SJSA1 (cell line): ENCODE data around the gene PPFIA2. TPM values are rescaled to one million over a fixed set of nuclear protein-coding genes. Genes with fewer than 3 reads are reported as not detected.
"Not testable (repeated sequence)": the region's sequence is repeated elsewhere in the genome, so short reads cannot be mapped to it uniquely, and the experiment has no call there.

Source experiments
- DNase-seq, 2 experiments: peaks; one replicate each; pipeline ENCODE4 v3.0.0-alpha.2; 2015 to 2020; ENCODE audit warnings: low spot score in 2 of 2, low read depth in 1 of 2
- H3K27ac ChIP-seq: fragments of 250-450 bp; sonication (Bioruptor Pico); 2 replicates; pipeline ENCODE4 v1.5.1; 2020; ENCODE audit warnings: mild to moderate bottlenecking, moderate library complexity
- H3K27me3 ChIP-seq: fragments of 250-450 bp; sonication (Bioruptor Pico); replicated peaks from 2 replicates; pipeline ENCODE4 v1.5.1; 2020; ENCODE audit warnings: mild to moderate bottlenecking, moderate library complexity
- H3K36me3 ChIP-seq: fragments of 250-450 bp; sonication (Bioruptor Pico); 2 replicates; pipeline ENCODE4 v1.5.1; 2020; ENCODE audit warnings: mild to moderate bottlenecking
- H3K4me1 ChIP-seq: fragments of 250-450 bp; sonication (Bioruptor Pico); replicated peaks from 2 replicates; pipeline ENCODE4 v1.6.1; 2021; ENCODE audit warnings: mild to moderate bottlenecking
- H3K4me3 ChIP-seq: fragments of 250-450 bp; sonication (Bioruptor Pico); 2 replicates; pipeline ENCODE4 v1.5.1; 2020; ENCODE audit warnings: mild to moderate bottlenecking
- H3K9me3 ChIP-seq: fragments of 250-450 bp; sonication (Bioruptor Pico); replicated peaks from 2 replicates; pipeline ENCODE4 v1.5.1; 2020; ENCODE audit warnings: mild to moderate bottlenecking
- total RNA-seq: library from RNA; depleted of rRNA; stranded (reverse); fragments of >200 nt; shearing (Covaris generic); gene quantifications from 2 replicates; pipeline ENCODE4 v1.2.3, GENCODE V29; 2014

PPFIA2 gene
- total RNA-seq, 1 experiment from 2014 or later, result 0.47 TPM

DNA sequence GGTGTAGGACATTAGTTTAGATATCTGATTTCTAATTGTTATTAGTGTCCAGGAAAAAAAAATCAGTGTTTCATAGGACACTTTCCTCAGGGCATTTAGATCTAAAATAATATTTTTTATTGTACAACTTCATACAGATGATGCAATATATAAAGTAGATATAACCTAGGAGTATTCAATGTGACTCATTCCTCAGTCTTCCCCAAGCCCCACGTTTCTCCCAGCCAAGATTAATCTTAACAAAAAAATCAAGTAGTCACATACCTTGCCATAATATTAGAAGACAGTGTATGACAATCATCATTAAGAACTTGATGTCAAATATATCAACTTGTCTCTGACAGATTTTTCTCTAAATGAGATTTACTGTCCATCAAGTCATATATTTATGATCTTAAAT is 37.1 kb downstream of the PPFIA2 start:
- DNase-seq, result no peak
- Histone ChIP-seq H3K36me3 (no peaks in the 10 kb centered on the region), H3K9me3 (no peaks in the 10 kb centered on the region), H3K4me3 (no peak overlapping the region), H3K27ac (no peak overlapping the region), H3K27me3 (no peaks in the 10 kb centered on the region), H3K4me1 (no peaks in the 10 kb centered on the region)

DNA sequence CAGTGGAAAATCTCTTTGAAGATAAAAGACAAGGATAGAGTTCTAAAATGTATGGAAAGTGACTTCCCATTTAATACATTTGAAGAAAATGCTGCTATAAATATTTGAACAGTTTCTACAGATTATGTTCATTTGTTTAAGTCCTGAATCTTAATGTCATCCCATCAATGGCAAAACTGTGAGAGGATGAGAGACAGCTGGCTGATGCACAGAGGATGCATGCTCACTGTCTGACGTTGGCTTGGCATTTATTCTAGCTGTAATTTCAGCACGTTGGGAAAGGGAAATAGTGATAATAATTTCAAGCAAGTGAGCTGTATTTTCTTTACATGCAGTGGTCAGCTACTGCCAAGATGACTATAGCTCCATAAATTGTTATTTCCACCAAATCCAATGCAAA is 40.5 kb downstream of the PPFIA2 start:
- no peaks in the 10 kb centered on the region for H3K9me3 ChIP-seq

DNA sequence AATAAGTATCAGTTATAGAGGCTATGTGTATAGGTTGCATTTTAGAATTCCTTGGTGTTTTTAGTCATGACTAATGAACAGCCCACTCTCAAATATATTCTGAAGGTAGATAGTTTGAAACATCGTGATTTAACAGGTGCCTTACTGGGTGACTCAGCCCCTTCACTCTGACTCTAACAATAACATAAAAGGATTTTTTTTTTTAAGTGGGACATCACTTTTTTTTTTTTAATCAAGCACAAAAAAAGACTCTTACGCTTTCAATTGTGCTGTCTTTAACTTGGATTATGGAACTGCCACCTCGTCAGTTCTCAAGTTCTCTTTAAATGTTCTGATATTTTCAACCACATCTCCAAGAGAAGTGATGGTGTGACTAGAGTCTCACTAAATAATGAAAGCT is 46.6 kb downstream of the PPFIA2 start:
- no peak for DNase-seq
- no peaks in the 10 kb centered on the region for H3K9me3 ChIP-seq
- H3K36me3 ChIP-seq, result no peaks in the 10 kb centered on the region
- no peak overlapping the region for H3K4me3 ChIP-seq
- H3K27me3 ChIP-seq, result no peaks in the 10 kb centered on the region
- no peaks in the 10 kb centered on the region for H3K4me1 ChIP-seq
- H3K27ac ChIP-seq, result no peak overlapping the region

More for the DNA sequence above, 40.5 kb downstream of the PPFIA2 start:
- Histone ChIP-seq H3K27ac (no peak overlapping the region), H3K4me3 (no peak overlapping the region), H3K36me3 (no peaks in the 10 kb centered on the region), H3K27me3 (no peaks in the 10 kb centered on the region), H3K4me1 (no peaks in the 10 kb centered on the region)
- DNase-seq, result no peak

DNA sequence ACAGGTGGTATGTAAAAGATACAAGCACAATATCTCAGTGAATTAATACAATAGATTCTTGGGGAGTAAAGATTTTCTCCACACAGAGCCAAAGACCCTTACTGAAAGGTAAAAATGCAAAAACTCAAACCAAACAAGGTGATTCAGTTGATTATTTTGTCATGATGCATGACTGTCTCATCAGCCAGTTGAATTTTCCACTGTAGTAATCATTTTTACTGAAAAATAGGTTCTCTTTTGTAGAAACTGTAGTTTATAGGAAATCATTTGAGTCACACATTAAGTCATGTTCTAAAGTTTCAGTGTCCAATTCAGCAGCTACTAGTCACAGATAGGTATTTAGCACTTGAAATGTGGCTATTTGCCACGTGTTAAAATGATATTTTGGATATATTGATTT is 53.6 kb downstream of the PPFIA2 start:
- DNase-seq, result no peak
- Histone ChIP-seq H3K4me1 (no peaks in the 10 kb centered on the region), H3K4me3 (no peak overlapping the region), H3K27ac (no peak overlapping the region), H3K27me3 (no peaks in the 10 kb centered on the region), H3K9me3 (no peaks in the 10 kb centered on the region), H3K36me3 (no peaks in the 10 kb centered on the region)

DNA sequence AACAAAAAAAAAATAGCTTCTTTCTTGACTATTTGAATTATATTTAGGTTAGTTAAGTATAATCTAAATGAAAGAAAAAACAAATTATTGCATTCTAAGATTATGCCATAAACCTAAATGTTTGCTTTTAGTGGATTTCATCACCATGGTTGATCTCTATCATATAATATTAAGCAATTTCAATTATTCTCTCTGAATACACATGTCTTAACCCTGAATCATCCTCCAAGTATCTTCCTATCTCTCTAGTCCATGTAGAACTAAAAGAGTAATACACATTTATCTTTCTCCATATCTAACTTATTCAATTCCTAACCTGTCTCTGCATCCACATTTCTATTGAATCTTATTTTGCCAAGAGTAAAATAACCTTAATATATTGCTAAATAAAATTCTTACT is 59.6 kb downstream of the PPFIA2 start:
- H3K9me3 ChIP-seq, result no peaks in the 10 kb centered on the region
- no peaks in the 10 kb centered on the region for H3K4me1 ChIP-seq
- no peak overlapping the region for H3K27ac ChIP-seq
- DNase-seq, result no peak
- no peaks in the 10 kb centered on the region for H3K27me3 ChIP-seq
- H3K4me3 ChIP-seq, result no peak overlapping the region
- no peaks in the 10 kb centered on the region for H3K36me3 ChIP-seq

DNA sequence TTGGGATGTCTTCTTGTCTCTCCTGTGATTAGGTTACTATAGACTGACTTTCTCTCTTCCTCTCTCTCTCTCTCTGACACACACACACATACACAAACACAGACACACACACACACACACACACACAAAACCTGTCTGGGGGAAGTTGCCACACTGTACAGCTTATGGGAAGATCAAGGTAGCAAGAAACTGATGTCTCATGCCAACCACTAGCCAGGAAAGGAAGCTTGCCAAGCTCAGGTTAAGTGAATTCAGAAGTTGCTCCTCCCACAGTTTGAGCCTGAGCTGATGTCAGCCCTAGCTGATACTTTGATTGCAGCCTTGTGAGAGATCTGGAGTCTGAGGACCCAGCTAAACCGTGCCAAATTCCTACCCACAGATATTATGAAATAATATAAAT is 67.1 kb downstream of the PPFIA2 start:
- Histone ChIP-seq H3K27ac (no peak overlapping the region), H3K4me1 (no peaks in the 10 kb centered on the region)

DNA sequence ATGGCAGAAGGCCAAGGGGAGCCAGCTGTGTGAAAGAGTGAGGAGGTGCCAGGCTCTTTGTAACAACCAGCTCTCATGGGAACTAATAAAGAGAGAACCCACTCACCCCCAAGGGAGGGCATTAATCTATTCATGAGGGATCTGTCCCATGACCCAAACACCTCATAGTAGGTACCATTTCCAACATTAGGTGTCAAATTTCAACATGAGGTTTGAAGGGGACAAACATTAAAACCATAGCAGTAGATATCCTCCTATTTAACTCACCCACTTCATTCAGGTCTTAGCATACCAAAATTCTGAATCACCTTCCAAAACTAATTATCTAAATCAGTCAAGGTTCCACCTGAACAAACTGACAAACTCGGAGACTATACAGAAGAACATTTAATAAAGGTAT is 75.3 kb downstream of the PPFIA2 start:
- Histone ChIP-seq H3K4me1 (no peaks in the 10 kb centered on the region), H3K9me3 (no peaks in the 10 kb centered on the region), H3K4me3 (no peak overlapping the region), H3K36me3 (no peaks in the 10 kb centered on the region), H3K27ac (no peak overlapping the region), H3K27me3 (no peaks in the 10 kb centered on the region)
- no peak for DNase-seq

More for the DNA sequence above, 67.1 kb downstream of the PPFIA2 start:
- DNase-seq, result no peak
- H3K36me3 ChIP-seq, result no peaks in the 10 kb centered on the region
- no peaks in the 10 kb centered on the region for H3K27me3 ChIP-seq
- no peak overlapping the region for H3K4me3 ChIP-seq
- no peaks in the 10 kb centered on the region for H3K9me3 ChIP-seq

DNA sequence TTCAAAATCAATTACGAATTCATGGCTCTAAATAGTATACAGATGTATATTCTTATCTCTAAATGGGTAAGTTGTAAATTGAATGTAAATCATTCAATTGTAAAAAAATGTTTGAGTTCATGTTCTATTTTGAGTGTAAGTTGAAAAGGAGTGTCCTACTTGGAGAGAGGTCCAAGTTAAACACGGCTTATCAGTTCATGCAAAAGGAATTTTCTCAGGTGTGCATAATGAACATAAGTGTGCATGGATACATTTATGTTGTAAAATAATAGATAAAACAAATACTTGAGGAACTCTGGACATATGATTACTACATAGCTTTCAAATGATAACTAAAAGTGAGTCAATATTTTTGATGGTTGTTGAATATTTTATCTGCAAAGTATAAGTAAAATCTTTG is 79.5 kb downstream of the PPFIA2 start:
- Histone ChIP-seq H3K27ac (no peak overlapping the region), H3K9me3 (no peaks in the 10 kb centered on the region), H3K4me1 (no peaks in the 10 kb centered on the region), H3K36me3 (no peaks in the 10 kb centered on the region), H3K4me3 (no peak overlapping the region), H3K27me3 (no peaks in the 10 kb centered on the region)
- DNase-seq, result no peak

DNA sequence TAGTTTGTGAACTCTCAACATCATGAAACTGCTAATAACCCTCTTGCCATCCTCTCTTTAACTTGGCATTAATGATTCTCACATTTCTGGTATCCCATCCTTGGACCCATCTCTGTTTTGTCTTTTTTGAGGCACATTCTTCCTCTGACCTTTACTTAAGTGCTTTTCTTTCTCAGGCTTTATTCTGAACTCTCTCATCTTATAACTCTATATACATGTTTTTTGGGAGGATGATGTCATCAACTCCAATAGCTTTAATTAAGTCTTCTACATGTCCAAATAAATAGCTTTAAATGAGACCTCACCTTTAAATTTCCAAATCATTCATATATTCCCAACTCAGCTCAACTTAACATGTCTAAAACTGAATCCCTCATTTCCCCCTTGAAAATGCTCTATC is 88.4 kb downstream of the PPFIA2 start:
- H3K4me3 ChIP-seq, result no peak overlapping the region
- H3K36me3 ChIP-seq, result no peaks in the 10 kb centered on the region
- no peaks in the 10 kb centered on the region for H3K9me3 ChIP-seq
- no peak for DNase-seq
- peaks cover 6% of the 10 kb centered on the region for H3K4me1 ChIP-seq
- H3K27ac ChIP-seq, result no peak overlapping the region
- H3K27me3 ChIP-seq, result no peaks in the 10 kb centered on the region

DNA sequence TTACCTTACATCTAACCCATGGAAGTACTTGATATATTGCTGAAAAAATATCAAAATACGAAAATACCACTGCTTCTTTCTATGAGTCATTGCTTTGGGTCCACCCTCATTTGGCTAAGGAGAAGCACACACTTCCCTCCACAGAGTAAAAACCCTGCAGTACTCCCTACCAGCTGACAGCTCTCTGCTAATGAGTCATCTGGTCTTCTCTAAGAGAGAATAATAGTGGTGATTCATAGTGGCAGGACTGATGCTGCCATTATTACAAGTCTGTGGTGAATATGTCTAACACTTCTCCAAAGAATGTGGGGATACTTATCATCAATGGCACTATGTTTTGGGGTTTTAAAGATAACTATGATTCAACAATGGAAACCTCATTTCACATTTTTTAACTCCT is 90.7 kb downstream of the PPFIA2 start:
- H3K27ac ChIP-seq, result no peak overlapping the region
- H3K4me1 ChIP-seq, result peaks cover 6% of the 10 kb centered on the region

DNA sequence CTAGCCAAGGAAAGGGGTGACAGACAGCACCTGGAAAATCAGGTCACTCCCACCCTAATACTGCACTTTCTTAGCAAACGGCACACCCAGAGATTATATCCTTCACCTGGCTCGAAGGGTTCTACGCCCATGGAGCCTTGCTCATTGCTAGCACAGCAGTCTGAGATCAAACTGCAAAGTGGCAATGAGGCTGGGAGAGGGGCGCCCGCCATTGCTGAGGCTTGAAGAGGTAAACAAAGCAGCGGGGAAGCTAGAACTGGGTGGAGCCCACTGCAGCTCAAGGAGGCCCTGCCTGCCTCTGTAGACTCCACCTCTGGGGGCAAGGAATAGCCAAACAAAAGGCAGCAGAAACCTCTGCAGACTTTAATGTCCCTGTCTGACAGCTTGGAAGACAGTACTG is 99.8 kb downstream of the PPFIA2 start:
- H3K9me3 ChIP-seq, DNase-seq, H3K36me3 ChIP-seq, H3K4me1 ChIP-seq, H3K27me3 ChIP-seq, H3K27ac ChIP-seq, H3K4me3 ChIP-seq: not testable (repeated sequence)

More for the DNA sequence above, 90.7 kb downstream of the PPFIA2 start:
- Histone ChIP-seq H3K27me3 (no peaks in the 10 kb centered on the region), H3K4me3 (no peak overlapping the region), H3K36me3 (no peaks in the 10 kb centered on the region), H3K9me3 (no peaks in the 10 kb centered on the region)
- DNase-seq, result peak; percentile 75

DNA sequence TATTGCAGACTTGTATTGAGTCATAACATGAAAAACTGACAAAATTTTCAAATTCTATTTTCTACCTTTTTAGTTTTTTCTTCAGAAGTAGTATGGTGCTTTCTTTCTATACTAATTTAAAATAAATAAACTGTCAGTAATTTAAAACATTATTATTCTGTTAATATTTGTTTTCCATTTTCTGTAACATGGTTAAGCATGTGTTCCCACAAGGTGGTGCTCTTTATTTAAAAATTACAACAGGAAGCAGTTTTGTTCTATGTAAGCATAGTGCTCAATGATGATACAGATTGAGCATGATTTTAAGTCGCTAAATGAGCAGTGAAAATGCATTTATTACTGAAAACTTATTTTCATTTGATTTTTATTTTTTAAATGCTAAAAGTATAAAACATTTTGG is 114.6 kb downstream of the PPFIA2 start:
- H3K27ac ChIP-seq, result no peak overlapping the region
- DNase-seq, result peak in 1 of 2 experiments; percentile 20
- H3K36me3 ChIP-seq, result no peaks in the 10 kb centered on the region
- H3K27me3 ChIP-seq, result no peaks in the 10 kb centered on the region
- H3K9me3 ChIP-seq, result no peaks in the 10 kb centered on the region
- H3K4me1 ChIP-seq, result no peaks in the 10 kb centered on the region
- no peak overlapping the region for H3K4me3 ChIP-seq

DNA sequence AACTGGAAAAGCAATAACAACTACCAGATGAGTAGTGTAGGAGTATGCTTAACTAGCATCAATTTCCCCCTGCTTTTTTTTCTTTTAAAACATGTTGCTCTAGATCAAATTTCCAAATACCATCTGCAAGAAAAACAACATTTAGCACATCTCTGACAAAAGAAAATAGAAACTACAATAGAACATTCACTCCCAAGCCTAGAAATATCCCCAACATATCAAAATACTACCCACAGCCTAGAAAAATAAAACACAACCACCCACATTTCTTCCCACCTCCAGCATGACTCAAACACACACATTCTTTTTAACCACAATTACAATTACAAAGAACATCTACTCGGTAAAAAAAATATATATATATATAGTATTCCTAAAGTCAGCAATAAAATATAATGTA is 120.0 kb downstream of the PPFIA2 start:
- Histone ChIP-seq H3K9me3 (no peaks in the 10 kb centered on the region), H3K27me3 (no peaks in the 10 kb centered on the region), H3K4me1 (no peaks in the 10 kb centered on the region), H3K4me3 (no peak overlapping the region), H3K36me3 (no peaks in the 10 kb centered on the region), H3K27ac (no peak overlapping the region)
- peak in 1 of 2 experiments; percentile 10 for DNase-seq

DNA sequence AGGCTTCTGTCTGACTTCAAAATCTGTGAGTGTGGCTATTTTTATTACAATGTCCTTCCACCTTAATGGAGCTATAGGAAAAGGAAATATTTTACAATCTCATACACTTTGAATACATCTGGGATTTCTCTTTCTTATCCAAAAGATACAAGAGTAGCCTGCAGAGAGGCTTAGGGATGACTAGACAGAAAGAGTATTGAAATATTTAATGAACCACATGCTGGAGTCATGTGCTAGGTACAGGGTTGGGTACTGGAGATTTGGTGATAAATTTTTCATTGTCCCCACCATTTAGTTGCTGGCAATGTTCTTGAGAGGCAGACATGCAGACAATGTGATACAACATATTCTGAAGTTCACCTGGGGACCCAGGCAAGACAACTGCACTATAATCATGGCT is 126.0 kb downstream of the PPFIA2 start:
- H3K27ac ChIP-seq, result no peak overlapping the region
- no peaks in the 10 kb centered on the region for H3K4me1 ChIP-seq
- H3K36me3 ChIP-seq, result no peaks in the 10 kb centered on the region
- no peak overlapping the region for H3K4me3 ChIP-seq
- no peak for DNase-seq
- H3K9me3 ChIP-seq, result no peaks in the 10 kb centered on the region
- no peaks in the 10 kb centered on the region for H3K27me3 ChIP-seq

DNA sequence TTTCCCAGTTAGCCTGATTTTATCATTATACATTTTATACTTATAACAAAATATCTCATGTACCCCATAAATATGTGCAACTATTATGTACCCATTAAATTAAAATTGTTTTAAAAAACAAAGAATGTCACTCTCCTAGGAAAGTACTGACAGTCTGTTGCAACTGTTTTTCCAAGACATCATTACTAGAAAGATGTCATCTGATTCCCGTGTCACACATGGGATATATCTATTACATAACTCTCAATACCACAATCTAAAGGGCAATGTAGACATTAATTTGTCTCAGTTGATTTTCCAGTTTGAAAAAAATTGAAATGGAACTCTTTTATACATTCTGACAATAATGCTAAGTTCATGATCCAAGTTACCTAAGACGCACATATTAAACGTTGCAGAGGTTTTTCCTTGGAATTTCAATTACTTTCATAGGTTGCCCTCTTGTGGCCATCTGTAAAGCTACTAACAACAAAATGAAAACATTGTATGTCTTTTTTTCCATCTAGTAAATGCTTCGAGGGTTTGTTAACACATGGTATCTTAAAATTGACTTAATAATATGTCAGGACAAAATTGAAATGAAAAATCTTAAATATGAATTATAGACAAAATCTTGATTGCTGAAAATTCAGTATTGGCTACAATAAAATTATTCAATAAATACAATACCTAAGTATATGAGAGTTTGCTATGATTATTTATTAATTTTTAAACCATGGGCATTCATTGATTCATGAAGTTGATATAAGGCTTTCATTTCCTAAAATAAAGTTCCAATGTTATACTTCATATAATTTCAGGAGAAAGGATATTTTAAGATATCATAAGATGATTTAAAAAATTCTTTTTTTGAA is 131.6 kb downstream of the PPFIA2 start:
- no peak overlapping the region for H3K4me3 ChIP-seq
- H3K27me3 ChIP-seq, result no peaks in the 10 kb centered on the region
- no peaks in the 10 kb centered on the region for H3K4me1 ChIP-seq
- DNase-seq, result peak in 1 of 2 experiments; percentile 18
- H3K27ac ChIP-seq, result no peak overlapping the region
- no peaks in the 10 kb centered on the region for H3K36me3 ChIP-seq
- H3K9me3 ChIP-seq, result no peaks in the 10 kb centered on the region
